IgD-negative memory B cell (primary cell): ENCODE data around the gene TSPAN2. TPM values are rescaled to one million over a fixed set of nuclear protein-coding genes. Genes with fewer than 3 reads are reported as not detected.
"Not testable (repeated sequence)": the region's sequence is repeated elsewhere in the genome, so short reads cannot be mapped to it uniquely, and the experiment has no call there.

ENCODE experiments used
- H3K27ac Mint-ChIP-seq, 3 donors: one replicate each; pipeline ENCODE4 v1.8.0; 2020 to 2022; ENCODE audit warnings: mild to moderate bottlenecking in 3 of 3, mixed read lengths in 3 of 3, moderate library complexity in 1 of 3
- H3K27me3 Mint-ChIP-seq: one replicate; pipeline ENCODE4 v1.8.0; 2021; ENCODE audit warnings: mixed read lengths
- H3K36me3 Mint-ChIP-seq: one replicate; pipeline ENCODE4 v1.8.0; 2020; ENCODE audit warnings: mild to moderate bottlenecking, mixed read lengths
- H3K4me1 Mint-ChIP-seq, 3 donors: one replicate each; pipeline ENCODE4 v1.8.0; 2020 to 2022; ENCODE audit warnings: mixed read lengths in 3 of 3, mild to moderate bottlenecking in 1 of 3
- H3K4me3 Mint-ChIP-seq, 4 donors: one replicate each; pipeline ENCODE4 v1.8.0; 2020 to 2022; ENCODE audit warnings: mild to moderate bottlenecking in 4 of 4, mixed read lengths in 4 of 4, moderate library complexity in 3 of 4
- H3K9me3 Mint-ChIP-seq, 3 donors: one replicate each; pipeline ENCODE4 v1.8.0; 2020 to 2021; ENCODE audit warnings: mixed read lengths in 3 of 3, mild to moderate bottlenecking in 1 of 3
- polyA plus RNA-seq: library from polyadenylated mRNA; unstranded; fragments of 300-500 nt; fragmentation: Illumina TruSeq; gene quantifications from one replicate; pipeline ENCODE4 v1.2.3, GENCODE V29; 2021

The TSPAN2 gene
- polyA plus RNA-seq, 1 donor from 2014 or later: 2.0 TPM

GRCh38 chr1:115057661-115058254 lies 31.5 kb downstream of the TSPAN2 start:
- Mint-ChIP-seq H3K4me3 (no peak overlapping the region), H3K4me1 (peaks cover 9 to 12% (median 11%) of the 10 kb centered on the region in 3 donors), H3K27ac (no peak overlapping the region), H3K9me3 (no peaks in the 10 kb centered on the region), H3K27me3 (no peaks in the 10 kb centered on the region), H3K36me3 (peaks cover 2% of the 10 kb centered on the region)

DNA sequence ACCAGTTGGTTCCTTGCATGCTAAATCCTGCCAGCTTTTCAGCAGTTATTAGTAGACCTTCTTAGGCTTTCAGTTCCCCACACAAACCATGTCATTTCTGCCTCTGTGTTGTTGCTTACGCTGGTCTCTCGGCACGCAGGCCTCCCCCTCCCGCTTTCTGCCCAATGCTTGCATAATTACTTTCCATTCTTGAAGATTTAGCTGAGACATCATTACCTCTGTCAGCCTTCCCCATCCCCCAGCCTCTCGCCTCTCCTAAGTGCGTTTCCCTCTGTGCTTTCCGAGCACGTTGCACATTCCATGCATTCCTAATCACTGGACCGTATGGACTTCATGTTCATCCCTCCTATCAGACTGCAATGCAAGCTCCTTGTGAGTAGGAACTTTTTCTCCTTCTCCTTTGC lies 32.9 kb downstream of the TSPAN2 start:
- no peak overlapping the region for H3K4me3 Mint-ChIP-seq
- peaks cover 3 to 5% (median 3%) of the 10 kb centered on the region in 3 donors for H3K4me1 Mint-ChIP-seq

DNA sequence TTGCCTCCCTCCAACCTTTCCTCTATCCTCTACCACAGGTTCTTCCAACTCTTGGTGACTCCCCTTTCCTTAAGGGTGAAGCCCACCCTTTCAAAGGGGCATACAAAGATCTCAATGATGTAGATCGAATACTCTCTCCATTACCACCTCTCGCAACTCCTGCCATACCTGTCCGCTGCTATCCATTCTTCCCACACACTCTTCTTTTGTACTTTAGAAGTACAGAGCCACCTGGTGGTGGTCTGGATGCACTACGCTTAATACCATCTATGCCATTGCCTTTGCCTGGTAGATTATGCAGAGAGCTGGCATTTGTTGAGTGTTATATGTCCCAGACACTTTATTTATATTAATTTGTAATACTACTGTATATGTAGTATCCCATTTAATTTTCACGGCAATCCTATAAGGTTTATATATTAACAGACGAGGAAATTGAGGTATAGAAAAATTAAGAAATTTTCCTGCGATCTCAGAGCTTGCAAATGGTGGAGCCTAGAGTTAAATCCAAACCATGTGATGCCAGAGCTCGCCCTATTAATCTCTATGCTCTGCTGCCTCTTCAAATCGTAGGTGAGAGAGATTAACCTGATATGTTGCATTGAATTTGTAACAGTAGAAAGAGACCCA lies 36.7 kb downstream of the TSPAN2 start:
- no peak overlapping the region for H3K27ac Mint-ChIP-seq
- H3K4me1 Mint-ChIP-seq: peaks cover 0 to 7% (median 3%) of the 10 kb centered on the region in 3 donors
- peaks cover 2% of the 10 kb centered on the region for H3K36me3 Mint-ChIP-seq
- peaks cover 3% of the 10 kb centered on the region for H3K27me3 Mint-ChIP-seq
- H3K4me3 Mint-ChIP-seq: no peak overlapping the region
- no peaks in the 10 kb centered on the region for H3K9me3 Mint-ChIP-seq

More for the DNA sequence above, 32.9 kb downstream of the TSPAN2 start:
- Mint-ChIP-seq H3K9me3 (no peaks in the 10 kb centered on the region), H3K27me3 (no peaks in the 10 kb centered on the region), H3K36me3 (peaks cover 2% of the 10 kb centered on the region), H3K27ac (no peak overlapping the region)

- H3K36me3 Mint-ChIP-seq: peaks cover 2% of the 10 kb centered on the region
- peaks cover 0 to 7% (median 3%) of the 10 kb centered on the region in 3 donors for H3K4me1 Mint-ChIP-seq
- H3K27ac Mint-ChIP-seq: no peak overlapping the region
- H3K9me3 Mint-ChIP-seq: no peaks in the 10 kb centered on the region
- H3K27me3 Mint-ChIP-seq: peaks cover 3% of the 10 kb centered on the region
- no peak overlapping the region for H3K4me3 Mint-ChIP-seq
Measured at GRCh38 chr1:115051850-115052249, 37.5 kb downstream of the TSPAN2 start.

GRCh38 chr1:115046751-115047150 lies 42.6 kb downstream of the TSPAN2 start:
- Mint-ChIP-seq H3K4me3 (no peak overlapping the region), H3K27ac (no peak overlapping the region), H3K36me3 (peaks cover 3% of the 10 kb centered on the region), H3K27me3 (peaks cover 4% of the 10 kb centered on the region), H3K9me3 (peaks cover 4 to 7% (median 5%) of the 10 kb centered on the region in 3 donors), H3K4me1 (peaks cover 0 to 7% (median 1%) of the 10 kb centered on the region in 3 donors)

GRCh38 chr1:115041654-115042053 lies 47.6 kb downstream of the TSPAN2 start:
- Mint-ChIP-seq H3K9me3 (peaks cover 4 to 7% (median 5%) of the 10 kb centered on the region in 3 donors), H3K27ac (no peak overlapping the region), H3K36me3 (peaks cover 3% of the 10 kb centered on the region)

GRCh38 chr1:115040501-115040900 lies 48.8 kb downstream of the TSPAN2 start:
- peaks cover 3% of the 10 kb centered on the region for H3K36me3 Mint-ChIP-seq
- no peak overlapping the region for H3K27ac Mint-ChIP-seq
- no peaks in the 10 kb centered on the region for H3K4me1 Mint-ChIP-seq
- peaks cover 2 to 7% (median 4%) of the 10 kb centered on the region in 3 donors for H3K9me3 Mint-ChIP-seq
- peaks cover 5% of the 10 kb centered on the region for H3K27me3 Mint-ChIP-seq
- no peak overlapping the region for H3K4me3 Mint-ChIP-seq

More at GRCh38 chr1:115041654-115042053, 47.6 kb downstream of the TSPAN2 start:
- H3K4me1 Mint-ChIP-seq: no peaks in the 10 kb centered on the region
- peaks cover 5% of the 10 kb centered on the region for H3K27me3 Mint-ChIP-seq
- H3K4me3 Mint-ChIP-seq: no peak overlapping the region

DNA sequence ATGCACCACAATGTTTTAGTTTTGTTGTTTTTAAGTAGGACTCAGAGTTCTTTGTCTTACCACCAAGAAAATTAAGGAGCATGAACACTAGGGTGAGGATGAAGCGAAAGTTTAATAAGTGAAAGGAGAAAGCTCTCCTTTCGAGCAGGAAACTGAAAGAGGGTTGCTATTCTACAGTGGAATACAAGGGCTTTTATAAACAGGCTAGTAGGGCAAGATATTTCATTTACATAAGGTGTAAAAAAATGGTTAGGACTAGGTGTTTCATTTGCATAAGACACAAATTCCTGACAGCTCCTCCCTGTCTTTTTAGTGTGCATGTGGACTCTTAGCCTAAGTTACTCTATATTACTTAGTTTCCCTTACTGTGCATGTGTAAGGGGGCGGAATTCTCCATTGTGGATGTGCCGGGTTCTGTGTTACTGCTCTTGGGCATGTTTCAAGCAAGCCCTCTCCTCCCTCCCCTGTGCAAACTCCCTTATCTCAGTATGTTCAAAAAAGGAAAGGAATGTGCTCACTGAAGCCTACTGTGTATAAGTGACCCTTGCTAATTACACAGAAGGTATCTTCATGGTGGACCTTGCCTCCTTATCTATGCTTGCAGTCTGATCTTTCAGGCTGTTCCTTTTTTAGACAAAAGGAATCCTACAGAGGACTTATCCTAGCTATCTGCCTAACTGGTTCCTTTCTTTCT lies 52.3 kb downstream of the TSPAN2 start:
- Mint-ChIP-seq H3K9me3 (peaks cover 0 to under 1% (median 0%) of the 10 kb centered on the region in 3 donors), H3K4me3 (no peak overlapping the region), H3K27me3 (peaks cover 3% of the 10 kb centered on the region), H3K27ac (no peak overlapping the region), H3K36me3 (peaks cover 3% of the 10 kb centered on the region), H3K4me1 (no peaks in the 10 kb centered on the region)

- H3K36me3 Mint-ChIP-seq: peaks cover 3% of the 10 kb centered on the region
- H3K9me3 Mint-ChIP-seq: no peaks in the 10 kb centered on the region
- no peak overlapping the region for H3K4me3 Mint-ChIP-seq
- peaks cover 4% of the 10 kb centered on the region for H3K27me3 Mint-ChIP-seq
- no peak overlapping the region for H3K27ac Mint-ChIP-seq
- H3K4me1 Mint-ChIP-seq: no peaks in the 10 kb centered on the region
Measured at GRCh38 chr1:115035652-115036051, 53.7 kb downstream of the TSPAN2 start.

DNA sequence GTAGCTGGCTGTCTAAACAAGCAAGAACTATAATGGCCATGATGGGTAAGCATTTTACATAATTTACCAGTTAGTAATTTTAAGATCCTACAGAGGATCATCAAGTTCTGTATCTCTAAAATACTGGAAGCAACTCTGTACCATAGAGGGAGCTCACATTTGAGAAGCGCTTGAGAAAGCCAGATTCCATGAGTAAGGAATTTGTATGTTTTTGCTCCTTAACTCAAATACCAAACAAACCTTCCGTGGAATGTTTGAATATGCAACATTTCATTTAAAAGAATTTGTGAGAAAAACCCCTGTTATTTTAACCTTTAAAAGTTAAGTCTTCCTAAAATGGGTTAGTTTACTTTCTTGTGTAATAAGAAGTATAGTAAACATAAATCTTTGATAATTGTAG lies 57.7 kb downstream of the TSPAN2 start:
- Mint-ChIP-seq H3K27me3 (peaks cover 7% of the 10 kb centered on the region), H3K4me3 (no peak overlapping the region), H3K4me1 (no peaks in the 10 kb centered on the region), H3K9me3 (no peaks in the 10 kb centered on the region), H3K27ac (no peak overlapping the region), H3K36me3 (peaks cover 3% of the 10 kb centered on the region)

GRCh38 chr1:115029526-115029925 lies 59.8 kb downstream of the TSPAN2 start, which contains the start of gene TSHB:
Gene TSHB, plus strand, starts transcription at chr1:115029826. Its CDS starts 3,537 bp downstream, at chr1:115033363.
- peaks cover 3% of the 10 kb centered on the region for H3K36me3 Mint-ChIP-seq
- no peak within 1 kb of the TSS for H3K4me3 Mint-ChIP-seq

GRCh38 chr1:115023593-115023992 lies 65.7 kb downstream of the TSPAN2 start:
- H3K36me3 Mint-ChIP-seq: no peaks in the 10 kb centered on the region
- no peak overlapping the region for H3K27ac Mint-ChIP-seq
- peaks cover 0 to 1% (median 0%) of the 10 kb centered on the region in 3 donors for H3K9me3 Mint-ChIP-seq
- H3K27me3 Mint-ChIP-seq: peaks cover 9% of the 10 kb centered on the region
- no peak overlapping the region for H3K4me3 Mint-ChIP-seq
- H3K4me1 Mint-ChIP-seq: no peaks in the 10 kb centered on the region

More at GRCh38 chr1:115029526-115029925, 59.8 kb downstream of the TSPAN2 start, which contains the start of gene TSHB:
- H3K27me3 Mint-ChIP-seq: peaks cover 7% of the 10 kb centered on the region
- no peaks in the 10 kb centered on the region for H3K9me3 Mint-ChIP-seq
- no peaks in the 10 kb centered on the region for H3K4me1 Mint-ChIP-seq
- H3K27ac Mint-ChIP-seq: no peak within 1 kb of the TSS

- H3K36me3 Mint-ChIP-seq: peaks cover 1% of the 10 kb centered on the region
- no peak overlapping the region for H3K4me3 Mint-ChIP-seq
- H3K9me3 Mint-ChIP-seq: peaks cover 0 to 4% (median 0%) of the 10 kb centered on the region in 3 donors
- peaks cover 11% of the 10 kb centered on the region for H3K27me3 Mint-ChIP-seq
- H3K27ac Mint-ChIP-seq: no peak overlapping the region
- no peaks in the 10 kb centered on the region for H3K4me1 Mint-ChIP-seq
Measured at GRCh38 chr1:115021145-115021544, 68.2 kb downstream of the TSPAN2 start.

GRCh38 chr1:115019549-115019948 lies 69.8 kb downstream of the TSPAN2 start:
- not testable (repeated sequence) for H3K4me3 Mint-ChIP-seq

DNA sequence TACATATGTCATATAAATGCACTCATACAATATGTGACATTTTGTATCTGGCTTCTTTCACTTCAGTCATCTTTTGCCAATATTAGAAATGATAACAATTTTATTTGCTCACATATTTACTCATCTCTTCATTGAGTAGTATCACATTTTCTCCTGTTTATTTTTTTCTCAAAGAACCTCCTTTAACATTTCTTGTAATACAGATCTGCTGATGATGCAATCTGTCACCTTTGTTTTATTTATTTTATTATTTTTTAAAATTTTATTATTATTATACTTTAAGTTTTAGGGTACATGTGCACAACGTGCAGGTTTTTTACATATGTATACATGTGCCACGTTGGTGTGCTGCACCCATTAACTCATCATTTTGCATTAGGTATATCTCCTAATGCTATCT lies 75.5 kb downstream of the TSPAN2 start:
- Mint-ChIP-seq H3K4me3 (no peak overlapping the region), H3K36me3 (peaks cover 1% of the 10 kb centered on the region), H3K27me3 (peaks cover 4% of the 10 kb centered on the region), H3K9me3 (peaks cover 0 to 5% (median 2%) of the 10 kb centered on the region in 3 donors), H3K4me1 (peaks cover 0 to 3% (median 0%) of the 10 kb centered on the region in 3 donors), H3K27ac (no peak overlapping the region)

More at GRCh38 chr1:115019549-115019948, 69.8 kb downstream of the TSPAN2 start:
- H3K36me3 Mint-ChIP-seq, H3K9me3 Mint-ChIP-seq, H3K4me1 Mint-ChIP-seq, H3K27ac Mint-ChIP-seq: not testable (repeated sequence)
- H3K27me3 Mint-ChIP-seq: peaks cover 11% of the 10 kb centered on the region
